Stimulated activated effector memory CD8-positive, alpha-beta T cell treated with anti-CD3 and anti-CD28 coated beads, Interleukin-12 subunit alpha, Interleukin-12 subunit beta, amount 100 ng/mL, for 72 hours (primary cell): ENCODE results near the gene SIGLEC10.
"Not testable (repeated sequence)": the region's sequence is repeated elsewhere in the genome, so short reads cannot be mapped to it uniquely, and the experiment has no call there.

ENCODE experiments used
- ATAC-seq: fragments of 150-1000 bp; cut with Tn5 transposase; 2 replicates; pipeline ENCODE4 v1.10.0; 2021
- DNase-seq, 2 donors: peaks; one replicate each; pipeline ENCODE4 v3.0.0; 2021 to 2022; ENCODE audit warnings: low spot score in 2 of 2
- H3K27ac Mint-ChIP-seq: one replicate; pipeline ENCODE4 v1.8.0; 2022; ENCODE audit warnings: mild to moderate bottlenecking, mixed read lengths
- H3K36me3 Mint-ChIP-seq: one replicate; pipeline ENCODE4 v1.8.0; 2022; ENCODE audit warnings: mild to moderate bottlenecking, mixed read lengths
- H3K4me1 Mint-ChIP-seq: one replicate; pipeline ENCODE4 v1.8.0; 2022; ENCODE audit warnings: mixed read lengths
- H3K4me3 Mint-ChIP-seq: one replicate; pipeline ENCODE4 v1.8.0; 2022; ENCODE audit warnings: mild to moderate bottlenecking, mixed read lengths
- H3K9me3 Mint-ChIP-seq: one replicate; pipeline ENCODE4 v1.8.0; 2022; ENCODE audit warnings: mixed read lengths

SIGLEC10 gene

GRCh38 chr19:51418707-51419106 is 1.3 kb upstream of the SIGLEC10 start:
- no peaks in the 10 kb centered on the region for H3K9me3 Mint-ChIP-seq
- ATAC-seq (peak; percentile 64), DNase-seq (no peak)
- H3K4me3 Mint-ChIP-seq = no peak overlapping the region
- peaks cover 14% of the 10 kb centered on the region for H3K36me3 Mint-ChIP-seq
- H3K4me1 Mint-ChIP-seq = peaks cover 20% of the 10 kb centered on the region
- H3K27ac Mint-ChIP-seq = peak overlapping the region; percentile 43

- Mint-ChIP-seq H3K27ac (peak overlapping the region; percentile 34), H3K4me1 (peaks cover 20% of the 10 kb centered on the region), H3K4me3 (peak overlapping the region; percentile 48), H3K9me3 (no peaks in the 10 kb centered on the region), H3K36me3 (peaks cover 14% of the 10 kb centered on the region)
- no peak for ATAC-seq
- DNase-seq = no peak
These were observed 342 bp upstream of the SIGLEC10 start for GRCh38 chr19:51417810-51418157.

GRCh38 chr19:51416422-51416821 is 1.0 kb downstream of the SIGLEC10 start:
- not testable (repeated sequence) for H3K4me3 Mint-ChIP-seq, H3K9me3 Mint-ChIP-seq, ATAC-seq, DNase-seq
- H3K36me3 Mint-ChIP-seq = peaks cover 15% of the 10 kb centered on the region
- peak overlapping the region; percentile 34 for H3K27ac Mint-ChIP-seq
- peaks cover 20% of the 10 kb centered on the region for H3K4me1 Mint-ChIP-seq

GRCh38 chr19:51415187-51415586 is 2.3 kb downstream of the SIGLEC10 start:
- no peak for ATAC-seq
- H3K27ac Mint-ChIP-seq = no peak overlapping the region
- H3K36me3 Mint-ChIP-seq = peaks cover 15% of the 10 kb centered on the region

GRCh38 chr19:51410950-51411748 is 6.3 kb downstream of the SIGLEC10 start:
- Mint-ChIP-seq H3K27ac (no peak overlapping the region), H3K36me3 (peaks cover 6% of the 10 kb centered on the region), H3K9me3 (no peaks in the 10 kb centered on the region), H3K4me1 (peaks cover 12% of the 10 kb centered on the region), H3K4me3 (no peak overlapping the region)
- ATAC-seq (no peak), DNase-seq (no peak)

More at GRCh38 chr19:51415187-51415586, 2.3 kb downstream of the SIGLEC10 start:
- DNase-seq = no peak
- H3K4me3 Mint-ChIP-seq = no peak overlapping the region
- H3K9me3 Mint-ChIP-seq = no peaks in the 10 kb centered on the region
- peaks cover 20% of the 10 kb centered on the region for H3K4me1 Mint-ChIP-seq

GRCh38 chr19:51407511-51408131 is 9.8 kb downstream of the SIGLEC10 start:
- Mint-ChIP-seq H3K36me3 (peaks cover 6% of the 10 kb centered on the region), H3K4me1 (peaks cover 12% of the 10 kb centered on the region), H3K9me3 (no peaks in the 10 kb centered on the region), H3K27ac (no peak overlapping the region), H3K4me3 (no peak overlapping the region)
- no peak for DNase-seq
- ATAC-seq = peak; percentile 90

- no peak for DNase-seq
- no peak overlapping the region for H3K4me3 Mint-ChIP-seq
- H3K36me3 Mint-ChIP-seq = no peaks in the 10 kb centered on the region
- no peak for ATAC-seq
- no peak overlapping the region for H3K27ac Mint-ChIP-seq
- H3K4me1 Mint-ChIP-seq = peaks cover 11% of the 10 kb centered on the region
- H3K9me3 Mint-ChIP-seq = peaks cover 7% of the 10 kb centered on the region
These were observed 15.3 kb downstream of the SIGLEC10 start for GRCh38 chr19:51402117-51402516.

- H3K27ac Mint-ChIP-seq, H3K9me3 Mint-ChIP-seq, H3K36me3 Mint-ChIP-seq, DNase-seq, ATAC-seq, H3K4me3 Mint-ChIP-seq: not testable (repeated sequence)
- peaks cover 21% of the 10 kb centered on the region for H3K4me1 Mint-ChIP-seq
These were observed 17.5 kb downstream of the SIGLEC10 start for GRCh38 chr19:51399936-51400335.

- peaks cover 16% of the 10 kb centered on the region for H3K36me3 Mint-ChIP-seq
- DNase-seq (no peak), ATAC-seq (no peak)
- H3K4me3 Mint-ChIP-seq = no peak overlapping the region
- H3K4me1 Mint-ChIP-seq = peaks cover 28% of the 10 kb centered on the region
- H3K9me3 Mint-ChIP-seq = peaks cover 7% of the 10 kb centered on the region
- no peak overlapping the region for H3K27ac Mint-ChIP-seq
These were observed 18.2 kb downstream of the SIGLEC10 start for GRCh38 chr19:51399231-51399630.

GRCh38 chr19:51398096-51398704 is 19.2 kb downstream of the SIGLEC10 start:
- ATAC-seq (no peak), DNase-seq (no peak)
- Mint-ChIP-seq H3K27ac (no peak overlapping the region), H3K4me1 (peaks cover 35% of the 10 kb centered on the region), H3K36me3 (peaks cover 20% of the 10 kb centered on the region), H3K4me3 (no peak overlapping the region), H3K9me3 (peaks cover 7% of the 10 kb centered on the region)

GRCh38 chr19:51397453-51397852 is 20.0 kb downstream of the SIGLEC10 start:
- Mint-ChIP-seq H3K36me3 (peaks cover 20% of the 10 kb centered on the region), H3K4me1 (peaks cover 42% of the 10 kb centered on the region)
- not testable (repeated sequence) for H3K4me3 Mint-ChIP-seq, H3K27ac Mint-ChIP-seq, ATAC-seq, DNase-seq, H3K9me3 Mint-ChIP-seq

GRCh38 chr19:51396175-51396574 is 21.3 kb downstream of the SIGLEC10 start:
- Mint-ChIP-seq H3K4me3 (peak overlapping the region; percentile 96), H3K4me1 (peaks cover 50% of the 10 kb centered on the region)

GRCh38 chr19:51394050-51394836 is 23.2 kb downstream of the SIGLEC10 start:
- DNase-seq (peak; percentile 82 to 97), ATAC-seq (peak; percentile 90)
- H3K36me3 Mint-ChIP-seq = peaks cover 20% of the 10 kb centered on the region
- no peaks in the 10 kb centered on the region for H3K9me3 Mint-ChIP-seq
- peak overlapping the region; percentile 98 for H3K27ac Mint-ChIP-seq
- H3K4me1 Mint-ChIP-seq = peaks cover 62% of the 10 kb centered on the region
- peak overlapping the region; percentile 96 for H3K4me3 Mint-ChIP-seq

More at GRCh38 chr19:51396175-51396574, 21.3 kb downstream of the SIGLEC10 start:
- ATAC-seq (no peak), DNase-seq (no peak)
- peaks cover 20% of the 10 kb centered on the region for H3K36me3 Mint-ChIP-seq
- H3K27ac Mint-ChIP-seq = no peak overlapping the region
- no peaks in the 10 kb centered on the region for H3K9me3 Mint-ChIP-seq

GRCh38 chr19:51392701-51393100 is 24.7 kb downstream of the SIGLEC10 start:
- ATAC-seq = no peak
- Mint-ChIP-seq H3K9me3 (no peaks in the 10 kb centered on the region), H3K4me3 (peak overlapping the region; percentile 59), H3K36me3 (peaks cover 26% of the 10 kb centered on the region), H3K4me1 (peaks cover 67% of the 10 kb centered on the region), H3K27ac (peak overlapping the region; percentile 86)
- DNase-seq = no peak

- DNase-seq (no peak), ATAC-seq (no peak)
- peaks cover 37% of the 10 kb centered on the region for H3K36me3 Mint-ChIP-seq
- peak overlapping the region; percentile 98 for H3K27ac Mint-ChIP-seq
- no peaks in the 10 kb centered on the region for H3K9me3 Mint-ChIP-seq
- H3K4me3 Mint-ChIP-seq = peak overlapping the region; percentile 47
- H3K4me1 Mint-ChIP-seq = peaks cover 69% of the 10 kb centered on the region
These were observed 26.3 kb downstream of the SIGLEC10 start for GRCh38 chr19:51391073-51391611.
